Sigmoid colon (tissue), 4 donors: ENCODE measurements around the gene CDH22.

Experiments
- CTCF ChIP-seq, 4 experiments: fragments of 450-650 bp in 3 of 4; fragments of 200-600 bp in 1 of 4; IDR thresholded peaks; one replicate each; pipeline ENCODE4 v1.5.1; 2016 to 2019; ENCODE audit warnings: antibody characterized with exemption in 4 of 4, mild to moderate bottlenecking in 3 of 4, moderate library complexity in 2 of 4
- EP300 ChIP-seq, 4 donors: sonication (generic); formaldehyde crosslinking; IDR thresholded peaks; one replicate each; pipeline ENCODE4 v1.6.1; 2017; ENCODE audit warnings: antibody characterized with exemption in 4 of 4
- POLR2A ChIP-seq, 2 donors: fragments of 450-650 bp; IDR thresholded peaks; one replicate each; pipeline ENCODE4 v1.6.1; 2016; ENCODE audit warnings: antibody characterized with exemption in 2 of 2, mild to moderate bottlenecking in 2 of 2, moderate library complexity in 2 of 2
- POLR2AphosphoS5 ChIP-seq, 4 donors: sonication (generic); formaldehyde crosslinking; IDR thresholded peaks; one replicate each; pipeline ENCODE4 v1.6.1; 2017; ENCODE audit warnings: antibody characterized with exemption in 4 of 4

- TF ChIP-seq CTCF (IDR thresholded peaks at IDR 0.05): no peak
- no peak for TF ChIP-seq POLR2A (IDR thresholded peaks at IDR 0.05)
- no peak for TF ChIP-seq POLR2AphosphoS5 (IDR thresholded peaks at IDR 0.05)
- no peak for TF ChIP-seq EP300 (IDR thresholded peaks at IDR 0.05)
Measured at GRCh38 chr20:46267108-46268105, 40.9 kb downstream of the CDH22 start.
